ENCODE data around the gene PAIP2B. TPM values are rescaled to one million over a fixed set of nuclear protein-coding genes. Genes with fewer than 3 reads are reported as not detected.

PAIP2B gene
- polyA plus RNA-seq, 3 donors, result 0.08 to 0.20 (median 0.17) TPM

- Mint-ChIP-seq H3K4me1 (peaks cover 7% of the 10 kb centered on the region), H3K27ac (no peak overlapping the region), H3K27me3 (ENCODE audit: low read depth in 3 of 3) (peaks cover 0 to 2% (median 0%) of the 10 kb centered on the region in 3 donors), H3K36me3 (peaks cover 35 to 43% of the 10 kb centered on the region in 2 donors), H3K9me3 (no peaks in the 10 kb centered on the region), H3K4me3 (no peak overlapping the region)
- no peak overlapping the region for H3K9ac ChIP-seq (ENCODE audit: insufficient read depth, low read length, poor library complexity, severe bottlenecking)
- H3K9me3 ChIP-seq (replicated peaks in 1 of 2; ENCODE audit: control insufficient read depth in 1 of 2, insufficient read depth in 1 of 2, low read length in 2 of 2), result no peaks in the 10 kb centered on the region
- H3K27me3 ChIP-seq (ENCODE audit: control insufficient read depth in 2 of 2, insufficient read depth in 2 of 2, low read length in 2 of 2), result no peaks in the 10 kb centered on the region
- no peaks in the 10 kb centered on the region for H4K20me1 ChIP-seq (ENCODE audit: insufficient read depth, low read length)
- TF ChIP-seq, protein P1, sequence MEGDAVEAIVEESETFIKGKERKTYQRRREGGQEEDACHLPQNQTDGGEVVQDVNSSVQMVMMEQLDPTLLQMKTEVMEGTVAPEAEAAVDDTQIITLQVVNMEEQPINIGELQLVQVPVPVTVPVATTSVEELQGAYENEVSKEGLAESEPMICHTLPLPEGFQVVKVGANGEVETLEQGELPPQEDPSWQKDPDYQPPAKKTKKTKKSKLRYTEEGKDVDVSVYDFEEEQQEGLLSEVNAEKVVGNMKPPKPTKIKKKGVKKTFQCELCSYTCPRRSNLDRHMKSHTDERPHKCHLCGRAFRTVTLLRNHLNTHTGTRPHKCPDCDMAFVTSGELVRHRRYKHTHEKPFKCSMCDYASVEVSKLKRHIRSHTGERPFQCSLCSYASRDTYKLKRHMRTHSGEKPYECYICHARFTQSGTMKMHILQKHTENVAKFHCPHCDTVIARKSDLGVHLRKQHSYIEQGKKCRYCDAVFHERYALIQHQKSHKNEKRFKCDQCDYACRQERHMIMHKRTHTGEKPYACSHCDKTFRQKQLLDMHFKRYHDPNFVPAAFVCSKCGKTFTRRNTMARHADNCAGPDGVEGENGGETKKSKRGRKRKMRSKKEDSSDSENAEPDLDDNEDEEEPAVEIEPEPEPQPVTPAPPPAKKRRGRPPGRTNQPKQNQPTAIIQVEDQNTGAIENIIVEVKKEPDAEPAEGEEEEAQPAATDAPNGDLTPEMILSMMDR (IDR thresholded peaks at IDR 0.05), result no peak
- no peak overlapping the region for H3K4me2 ChIP-seq (replicated peaks; ENCODE audit: extremely low read depth, low read length, poor library complexity, severe bottlenecking)
- H3K79me2 ChIP-seq (ENCODE audit: insufficient read depth, low read length), result peaks cover 45% of the 10 kb centered on the region
- no peak for DNase-seq
- H3K4me3 ChIP-seq (replicated peaks in 1 of 3; ENCODE audit: low read depth in 2 of 3, low read length in 3 of 3), result no peak overlapping the region
- intact Hi-C loops (cut with micrococcal nuclease), result loop anchor here in 1 of 2 donors (5.0 kb wide), 1 partner anchor 61 kb away; no protein-coding TSS in a partner anchor
- H3K27ac ChIP-seq (ENCODE audit: low read depth in 1 of 2, low read length in 2 of 2), result no peak overlapping the region
- H3K4me1 ChIP-seq (ENCODE audit: control insufficient read depth in 1 of 2, insufficient read depth in 2 of 2, low read length in 2 of 2), result peaks cover 17 to 32% of the 10 kb centered on the region in 2 donors
- no peak overlapping the region for H2AFZ ChIP-seq (ENCODE audit: insufficient read depth, low read depth, low read length, poor library complexity, severe bottlenecking)
- peaks cover 45 to 63% of the 10 kb centered on the region in 2 donors for H3K36me3 ChIP-seq (replicated peaks in 1 of 2; ENCODE audit: control insufficient read depth in 1 of 2, insufficient read depth in 2 of 2, low read length in 2 of 2)
Measured at GRCh38 chr2:71133603-71134002, 93.3 kb downstream of the PAIP2B start.

Small RNAs within 50 kb of the gene (small RNA-seq; reads per million reads assigned to genes)
- not detected for gene AC007881.1 (ENCODE audit: insufficient read length, low read depth)

Other genes starting within 250 kb of the PAIP2B start
- gene ANKRD53, start 248.5 kb downstream of the PAIP2B start, polyA plus RNA-seq, result under 1 TPM in 1 of 3 donors, not detected in 2; 0.12 TPM
- gene TEX261, start 232.2 kb downstream of the PAIP2B start, polyA plus RNA-seq, result 10 to 100 TPM; 20.1 to 32.2 (median 30.6) TPM
- gene NAGK, start 158.5 kb downstream of the PAIP2B start, polyA plus RNA-seq, result 100 to 1,000 TPM; 546 to 789 (median 690) TPM
- gene MCEE, start 96.9 kb downstream of the PAIP2B start, polyA plus RNA-seq, result 10 to 100 TPM in 2 of 3 donors, 1 to 10 TPM in 1; 9.3 to 29.0 (median 24.7) TPM
- gene MPHOSPH10, start 96.5 kb downstream of the PAIP2B start, polyA plus RNA-seq, result 1 to 10 TPM; 4.8 to 9.9 (median 5.6) TPM
- gene ZNF638, start 104.7 kb upstream of the PAIP2B start, polyA plus RNA-seq, result 10 to 100 TPM; 19.1 to 64.6 (median 22.4) TPM
- 10 to 100 TPM; 16.1 to 72.5 (median 31.2) TPM for gene DYSF, start 226.5 kb upstream of the PAIP2B start, polyA plus RNA-seq

Data from CD14-positive monocyte (primary cell).